AG04449 (cell line): ENCODE measurements around the gene CAPN12.

Experiments used
- CTCF ChIA-PET: fragments of 350-600 bp; formaldehyde crosslinking; extraction: SDS; loops from one replicate; lab custom pipeline; 2021; ENCODE audit warnings: antibody characterized with exemption; lab: Yijun Ruan, JAX
- POLR2A ChIA-PET: fragments of 400-600, 350-600 bp; formaldehyde crosslinking; extraction: SDS; loops from one replicate; lab custom pipeline; 2020; ENCODE audit warnings: antibody characterized with exemption, inconsistent platforms; lab: Yijun Ruan, JAX
- DNase-seq: peaks from one replicate; pipeline ENCODE4 v3.0.0-alpha.2; 2010; ENCODE audit warnings: low read depth, low spot score
- H3K4me3 ChIP-seq: 2 replicates; pipeline ENCODE4 v1.5.1; 2011; ENCODE audit warnings: low read depth, mild to moderate bottlenecking, control low read depth, low read length
- CTCF ChIP-seq: IDR thresholded peaks from one replicate; pipeline ENCODE4 v1.5.1; 2011; ENCODE audit warnings: mild to moderate bottlenecking, moderate library complexity, low read length, control low read depth, inconsistent platforms; ENCODE audit not compliant: insufficient read depth; ENCODE audit errors: missing control alignments

The CAPN12 gene

GRCh38 chr19:38697641-38698071, 46.6 kb downstream of the CAPN12 start:
- ChIA-PET POLR2A (no interaction called here), CTCF (no interaction called here)
- H3K4me3 ChIP-seq: no peak overlapping the region
- DNase-seq: no peak
- no peak for TF ChIP-seq CTCF

- CTCF ChIA-PET: no interaction called here
These were observed 47.1 kb downstream of the CAPN12 start for GRCh38 chr19:38697197-38697596.

GRCh38 chr19:38696729-38697055, 47.6 kb downstream of the CAPN12 start:
- ChIA-PET CTCF (no interaction called here), POLR2A (no interaction called here)
- TF ChIP-seq CTCF: no peak
- H3K4me3 ChIP-seq: no peak overlapping the region
- DNase-seq: no peak

More at GRCh38 chr19:38697197-38697596, 47.1 kb downstream of the CAPN12 start:
- no peak for DNase-seq
- H3K4me3 ChIP-seq: no peak overlapping the region
- no peak for TF ChIP-seq CTCF
- POLR2A ChIA-PET: no interaction called here

- ChIA-PET CTCF (interaction anchor here (1.0 to 2.5 kb wide), 2 partner anchors 10 to 29 kb away, joined by 4 to 5 read pairs; no protein-coding TSS in a partner anchor), POLR2A (no interaction called here)
- H3K4me3 ChIP-seq: no peak overlapping the region
- no peak for TF ChIP-seq CTCF
- no peak for DNase-seq
These were observed 48.2 kb downstream of the CAPN12 start for GRCh38 chr19:38695832-38696728.

GRCh38 chr19:38695317-38695683, 49.0 kb downstream of the CAPN12 start:
- POLR2A ChIA-PET: no interaction called here

More at GRCh38 chr19:38695317-38695683, 49.0 kb downstream of the CAPN12 start:
- no peak for DNase-seq
- TF ChIP-seq CTCF: no peak
- CTCF ChIA-PET: interaction anchor here (1.0 to 2.5 kb wide), 2 partner anchors 9 to 28 kb away, joined by 4 to 5 read pairs; no protein-coding TSS in a partner anchor
- no peak overlapping the region for H3K4me3 ChIP-seq
